Measurements from ENCODE around the gene BANF2.

- TF ChIP-seq CTCF (IDR thresholded peaks at IDR 0.05) (no peak), POLR2A (IDR thresholded peaks at IDR 0.05) (no peak)
Measured at GRCh38 chr20:17747431-17747846, 47.7 kb downstream of the BANF2 start.

Measured in heart left ventricle (tissue), 13 donors.